GM23338 (cell line): ENCODE data around the gene WAPL. TPM values are rescaled to one million over a fixed set of nuclear protein-coding genes. Genes with fewer than 3 reads are reported as not detected.
"Not testable (repeated sequence)": the region's sequence is repeated elsewhere in the genome, so short reads cannot be mapped to it uniquely, and the experiment has no call there.

Experiments
- ATAC-seq: fragments of 200-7000 bp; cut with Tn5 transposase; 3 replicates; pipeline ENCODE4 v1.9.1; 2020
- DNase-seq: peaks from one replicate; pipeline ENCODE4 v3.0.0-alpha.2; 2015; ENCODE audit warnings: low spot score
- H2AFZ ChIP-seq: fragments of 200-600 bp; sonication (generic); 2 replicates; pipeline ENCODE4 v1.8.0; 2016; ENCODE audit warnings: antibody characterized with exemption, mild to moderate bottlenecking, moderate library complexity
- H3F3A ChIP-seq: fragments of 200-600 bp; sonication (generic); replicated peaks from 2 replicates; pipeline ENCODE4 v1.8.0; 2017; ENCODE audit warnings: antibody characterized with exemption, mixed run types, low read depth
- H3K27ac ChIP-seq: fragments of 200-600 bp; sonication (generic); 2 replicates; pipeline ENCODE4 v1.6.1; 2016; ENCODE audit warnings: low read depth
- H3K27me3 ChIP-seq: fragments of 200-600 bp; sonication (generic); 2 replicates; pipeline ENCODE4 v1.8.0; 2016; ENCODE audit warnings: mild to moderate bottlenecking, mixed run types, moderate library complexity; ENCODE audit not compliant: insufficient read depth
- H3K36me3 ChIP-seq: fragments of 200-600 bp; sonication (generic); 2 replicates; pipeline ENCODE4 v1.8.0; 2016; ENCODE audit warnings: mild to moderate bottlenecking; ENCODE audit not compliant: insufficient read depth
- H3K4me1 ChIP-seq: fragments of 200-600 bp; sonication (generic); 2 replicates; pipeline ENCODE4 v1.8.0; 2016; ENCODE audit warnings: mild to moderate bottlenecking, moderate library complexity; ENCODE audit not compliant: insufficient read depth
- H3K4me2 ChIP-seq: fragments of 200-600 bp; sonication (generic); 2 replicates; pipeline ENCODE4 v1.7.1; 2017; ENCODE audit warnings: mixed run types
- H3K4me3 ChIP-seq: fragments of 200-600 bp; sonication (generic); 2 replicates; pipeline ENCODE4 v1.6.1; 2016; ENCODE audit warnings: mixed run types
- H3K79me2 ChIP-seq: fragments of 200-600 bp; sonication (generic); replicated peaks from 2 replicates; pipeline ENCODE4 v1.8.0; 2017; ENCODE audit warnings: mild to moderate bottlenecking; ENCODE audit not compliant: insufficient read depth
- H3K9me2 ChIP-seq: fragments of 200-600 bp; sonication (generic); 2 replicates; pipeline ENCODE4 v1.8.0; 2017; ENCODE audit not compliant: insufficient read depth
- H4K20me1 ChIP-seq: fragments of 200-600 bp; sonication (generic); replicated peaks from 2 replicates; pipeline ENCODE4 v1.8.0; 2017; ENCODE audit warnings: mild to moderate bottlenecking; ENCODE audit not compliant: insufficient read depth
- H3K27ac Mint-ChIP-seq: 2 replicates; pipeline ENCODE4 v1.8.0; 2020; ENCODE audit warnings: inconsistent platforms, mild to moderate bottlenecking, moderate library complexity, mixed read lengths
- H3K27me3 Mint-ChIP-seq: 3 replicates; pipeline ENCODE4 v1.8.0; 2022; ENCODE audit warnings: low read depth, mild to moderate bottlenecking, moderate library complexity, mixed read lengths, inconsistent platforms; ENCODE audit not compliant: insufficient read depth, poor library complexity
- H3K36me3 Mint-ChIP-seq: 3 replicates; pipeline ENCODE4 v1.8.0; 2021; ENCODE audit warnings: low read depth, mild to moderate bottlenecking, inconsistent platforms, moderate library complexity, mixed read lengths
- H3K4me1 Mint-ChIP-seq: 3 replicates; pipeline ENCODE4 v1.8.0; 2020; ENCODE audit warnings: mild to moderate bottlenecking, inconsistent platforms, mixed read lengths
- H3K4me3 Mint-ChIP-seq: 3 replicates; pipeline ENCODE4 v1.8.0; 2021; ENCODE audit warnings: moderate library complexity, mild to moderate bottlenecking, inconsistent platforms, mixed read lengths
- H3K9me3 Mint-ChIP-seq: 3 replicates; pipeline ENCODE4 v1.8.0; 2020; ENCODE audit warnings: moderate library complexity, mild to moderate bottlenecking, inconsistent platforms, mixed read lengths
- ETS1 ChIP-seq: IDR thresholded peaks from 2 replicates; pipeline ENCODE4 v1.6.1; 2016; ENCODE audit warnings: antibody characterized with exemption
- EZH2 ChIP-seq: fragments of 200-600 bp; sonication (generic); IDR thresholded peaks from one replicate; pipeline ENCODE4 v1.8.0; 2017; ENCODE audit warnings: antibody characterized with exemption, mild to moderate bottlenecking, low read depth; ENCODE audit not compliant: unreplicated experiment
- JUNB ChIP-seq: IDR thresholded peaks from one replicate; pipeline ENCODE4 v1.6.1; 2016; ENCODE audit warnings: antibody characterized with exemption; ENCODE audit not compliant: unreplicated experiment
- NANOG ChIP-seq: IDR thresholded peaks from 2 replicates; pipeline ENCODE4 v1.6.1; 2016; ENCODE audit warnings: antibody characterized with exemption, borderline replicate concordance
- POLR2AphosphoS5 ChIP-seq: IDR thresholded peaks from 2 replicates; pipeline ENCODE4 v1.6.1; 2016; ENCODE audit warnings: antibody characterized with exemption, low read depth
- REST ChIP-seq: IDR thresholded peaks from one replicate; pipeline ENCODE4 v1.6.1; 2018; ENCODE audit warnings: antibody characterized with exemption; ENCODE audit not compliant: unreplicated experiment
- ZNF114 ChIP-seq: fragments of 250-450 bp; sonication (Bioruptor Pico); IDR thresholded peaks from 2 replicates; pipeline ENCODE4 v1.5.0; 2020; ENCODE audit warnings: mild to moderate bottlenecking, moderate library complexity
- ZNF331 ChIP-seq: fragments of 250-450 bp; sonication (Bioruptor Pico); IDR thresholded peaks from 2 replicates; pipeline ENCODE4 v1.5.0; 2020; ENCODE audit warnings: low read depth, mild to moderate bottlenecking, moderate library complexity
- ZNF462 ChIP-seq: fragments of 250-450 bp; sonication (Bioruptor Pico); IDR thresholded peaks from 2 replicates; pipeline ENCODE4 v1.5.0; 2020; ENCODE audit warnings: mild to moderate bottlenecking, moderate library complexity
- polyA plus RNA-seq: library from polyadenylated mRNA; unstranded; fragments of >200 nt; fragmentation: Nextera tagmentation; extraction: Ambion mirVana; gene quantifications from 2 replicates; pipeline ENCODE4 v1.2.1, GENCODE V29; 2016
- total RNA-seq: library from RNA; depleted of rRNA; stranded (reverse); fragments of >200 nt; shearing (Covaris generic); gene quantifications from 2 replicates; pipeline ENCODE4 v1.2.3, GENCODE V29; 2014

Gene WAPL
- total and polyA plus RNA-seq, 2 experiments from 2014 or later: 25.2 to 60.8 TPM

- TF ChIP-seq ZNF462 (CRISPR knock-in tag) (no peak), EZH2 (no peak), JUNB (no peak), ZNF114 (CRISPR knock-in tag) (no peak), ZNF331 (no peak), REST (no peak), POLR2AphosphoS5 (no peak), NANOG (no peak), ETS1 (no peak)
These were observed 11.7 kb upstream of the WAPL start (continued) for GRCh38 chr10:86533328-86533727.

- not testable (repeated sequence) for H3K36me3 Mint-ChIP-seq, H3K4me3 Mint-ChIP-seq, H3K36me3 ChIP-seq, H3K4me1 ChIP-seq, H3K27me3 Mint-ChIP-seq, H3K4me2 ChIP-seq, H4K20me1 ChIP-seq, H3K79me2 ChIP-seq, H3K27ac Mint-ChIP-seq, H3F3A ChIP-seq, ATAC-seq, H2AFZ ChIP-seq, H3K4me3 ChIP-seq, H3K9me3 Mint-ChIP-seq, H3K27ac ChIP-seq, DNase-seq, H3K9me2 ChIP-seq, H3K27me3 ChIP-seq
- H3K4me1 Mint-ChIP-seq: peaks cover 15% of the 10 kb centered on the region
These were observed 7.1 kb upstream of the WAPL start for GRCh38 chr10:86528736-86529135.
